ENCODE measurements around the gene MYZAP. TPM values are rescaled to one million over a fixed set of nuclear protein-coding genes. Genes with fewer than 3 reads are reported as not detected.

MYZAP gene
- total RNA-seq, 4 donors from 2014 or later, result 7.7 to 21.4 (median 19.4) TPM

GRCh38 chr15:57578288-57578900 lies 13.3 kb upstream of the MYZAP start:
- intact Hi-C loops (cut with DNase I; ENCODE audit: low total_unique reads), result no loop called here
- 57 to 60% methylated on average over 6 of the region's 6 CpGs for WGBS, 2 donors
- DNase-seq (ENCODE audit: low spot score in 2 of 2), result no peak
- H3K4me3 ChIP-seq (ENCODE audit: low read depth, poor library complexity, severe bottlenecking), result no peak overlapping the region
- TF ChIP-seq CTCF (IDR thresholded peaks at IDR 0.05) (no peak), POLR2A (IDR thresholded peaks at IDR 0.05) (no peak)

GRCh38 chr15:57580428-57580827 lies 11.3 kb upstream of the MYZAP start:
- H3K4me3 ChIP-seq (ENCODE audit: low read depth, poor library complexity, severe bottlenecking), result no peak overlapping the region
- 92 to 93% methylated on average over 8 of the region's 8 CpGs for WGBS, 2 donors
- no peak for DNase-seq (ENCODE audit: low spot score in 2 of 2)
- intact Hi-C loops (cut with DNase I; ENCODE audit: low total_unique reads), result no loop called here
- TF ChIP-seq CTCF (IDR thresholded peaks at IDR 0.05), result no peak
- no peak for TF ChIP-seq POLR2A (IDR thresholded peaks at IDR 0.05)

GRCh38 chr15:57580866-57581265 lies 10.8 kb upstream of the MYZAP start:
- TF ChIP-seq POLR2A (IDR thresholded peaks at IDR 0.05) (no peak), CTCF (IDR thresholded peaks at IDR 0.05) (no peak)
- intact Hi-C loops (cut with DNase I; ENCODE audit: low total_unique reads), result no loop called here
- H3K4me3 ChIP-seq (ENCODE audit: low read depth, poor library complexity, severe bottlenecking), result no peak overlapping the region
- 86 to 91% methylated on average over 5 of the region's 5 CpGs for WGBS, 2 donors
- DNase-seq (ENCODE audit: low spot score in 2 of 2), result no peak

GRCh38 chr15:57582090-57582489 lies 9.6 kb upstream of the MYZAP start:
- intact Hi-C loops (cut with DNase I; ENCODE audit: low total_unique reads), result no loop called here
- 46 to 71% methylated on average over 1 of the region's 1 CpG for WGBS, 2 donors
- H3K4me3 ChIP-seq (ENCODE audit: low read depth, poor library complexity, severe bottlenecking), result no peak overlapping the region
- TF ChIP-seq POLR2A (IDR thresholded peaks at IDR 0.05) (no peak), CTCF (IDR thresholded peaks at IDR 0.05) (no peak)
- DNase-seq (ENCODE audit: low spot score in 2 of 2), result no peak

GRCh38 chr15:57583282-57583681 lies 8.4 kb upstream of the MYZAP start:
- no peak overlapping the region for H3K4me3 ChIP-seq (ENCODE audit: low read depth, poor library complexity, severe bottlenecking)
- TF ChIP-seq POLR2A (IDR thresholded peaks at IDR 0.05), result no peak
- TF ChIP-seq CTCF (IDR thresholded peaks at IDR 0.05), result no peak
- no peak for DNase-seq (ENCODE audit: low spot score in 2 of 2)
- intact Hi-C loops (cut with DNase I; ENCODE audit: low total_unique reads), result no loop called here
- WGBS, 2 donors, result 80 to 82% methylated on average over 2 of the region's 2 CpGs

- H3K4me3 ChIP-seq (ENCODE audit: low read depth, poor library complexity, severe bottlenecking), result no peak overlapping the region
- intact Hi-C loops (cut with DNase I; ENCODE audit: low total_unique reads), result no loop called here
- WGBS, 2 donors, result 81 to 90% methylated on average over 3 of the region's 3 CpGs
- no peak for DNase-seq (ENCODE audit: low spot score in 2 of 2)
- TF ChIP-seq CTCF (IDR thresholded peaks at IDR 0.05) (no peak), POLR2A (IDR thresholded peaks at IDR 0.05) (no peak)
Observed at GRCh38 chr15:57583720-57584119, 8.0 kb upstream of the MYZAP start.

Measured in lower leg skin (tissue), 4 donors.